Liver (tissue), 9 donors: ENCODE measurements around the gene SGMS1. TPM values are rescaled to one million over a fixed set of nuclear protein-coding genes. Genes with fewer than 3 reads are reported as not detected.

Experiments used
- DNase-seq: peaks from one replicate; pipeline ENCODE4 v3.0.0-alpha.2; 2017; ENCODE audit warnings: low spot score
- H3K27ac ChIP-seq, 2 donors: one replicate each; pipeline ENCODE4 v1.7.0; 2013; ENCODE audit warnings: inconsistent platforms in 2 of 2, low read length in 2 of 2, control low read depth in 1 of 2, low read depth in 1 of 2, mild to moderate bottlenecking in 1 of 2
- H3K27me3 ChIP-seq, 4 donors: one replicate each; pipeline versions ENCODE4 v1.6.1 to v1.7.0; 2013; ENCODE audit warnings: low read length in 3 of 4, inconsistent platforms in 1 of 4, mild to moderate bottlenecking in 1 of 4, moderate library complexity in 1 of 4; ENCODE audit not compliant: control insufficient read depth in 4 of 4, insufficient read depth in 4 of 4
- H3K36me3 ChIP-seq, 4 donors: one replicate each; pipeline versions ENCODE4 v1.6.1 to v1.7.0; 2013; ENCODE audit warnings: low read length in 3 of 4, mild to moderate bottlenecking in 3 of 4, low read depth in 1 of 4, moderate library complexity in 1 of 4; ENCODE audit not compliant: control insufficient read depth in 4 of 4, insufficient read depth in 3 of 4
- H3K4me1 ChIP-seq, 4 donors: one replicate each; pipeline versions ENCODE4 v1.6.1 to v1.7.0; 2013; ENCODE audit warnings: low read length in 3 of 4, mild to moderate bottlenecking in 3 of 4, moderate library complexity in 1 of 4; ENCODE audit not compliant: control insufficient read depth in 4 of 4, insufficient read depth in 4 of 4
- H3K4me3 ChIP-seq, 3 donors: one replicate each; pipeline versions ENCODE4 v1.6.1 to v1.7.0; 2013; ENCODE audit warnings: low read length in 3 of 3, control low read depth in 1 of 3, low read depth in 1 of 3, mild to moderate bottlenecking in 1 of 3
- H3K9ac ChIP-seq, 2 donors: one replicate each; pipeline ENCODE4 v1.7.0; 2013; ENCODE audit warnings: low read length in 2 of 2, mild to moderate bottlenecking in 2 of 2, moderate library complexity in 2 of 2, control low read depth in 1 of 2, low read depth in 1 of 2
- H3K9me3 ChIP-seq, 4 donors: one replicate each; pipeline versions ENCODE4 v1.6.1 to v1.7.0; 2013; ENCODE audit warnings: low read length in 3 of 4; ENCODE audit not compliant: control insufficient read depth in 4 of 4
- FOXA1 ChIP-seq: IDR thresholded peaks from 2 replicates; pipeline ENCODE4 v1.6.1; 2016; ENCODE audit warnings: antibody characterized with exemption
- FOXA2 ChIP-seq: IDR thresholded peaks from 2 replicates; pipeline ENCODE4 v1.6.1; 2016; ENCODE audit warnings: antibody characterized with exemption
- HNF4A ChIP-seq, 2 donors: conservative IDR thresholded peaks; 2 replicates each; pipeline ENCODE4 v1.6.1; 2016; ENCODE audit warnings: antibody characterized with exemption in 2 of 2, mild to moderate bottlenecking in 2 of 2
- HNF4G ChIP-seq: IDR thresholded peaks from 2 replicates; pipeline ENCODE4 v1.6.1; 2016; ENCODE audit warnings: antibody characterized with exemption
- JUND ChIP-seq, 2 donors: IDR thresholded peaks; 2 replicates each; pipeline ENCODE4 v1.6.1; 2016; ENCODE audit warnings: antibody characterized with exemption in 2 of 2
- MAX ChIP-seq: IDR thresholded peaks from 2 replicates; pipeline ENCODE4 v1.6.1; 2016; ENCODE audit warnings: antibody characterized with exemption
- NR2F2 ChIP-seq: IDR thresholded peaks from 2 replicates; pipeline ENCODE4 v1.6.1; 2016; ENCODE audit warnings: antibody characterized with exemption
- RAD21 ChIP-seq, 2 donors: IDR thresholded peaks; 2 replicates each; pipeline ENCODE4 v1.6.1; 2016; ENCODE audit warnings: antibody characterized with exemption in 2 of 2, mild to moderate bottlenecking in 2 of 2
- REST ChIP-seq: IDR thresholded peaks from 2 replicates; pipeline ENCODE4 v1.6.1; 2016; ENCODE audit warnings: antibody characterized with exemption, mild to moderate bottlenecking
- RXRA ChIP-seq, 2 donors: IDR thresholded peaks; 2 replicates each; pipeline ENCODE4 v1.6.1; 2017 to 2018; ENCODE audit warnings: antibody characterized with exemption in 2 of 2, mild to moderate bottlenecking in 1 of 2
- SP1 ChIP-seq: IDR thresholded peaks from 2 replicates; pipeline ENCODE4 v1.6.1; 2018; ENCODE audit warnings: antibody characterized with exemption, mild to moderate bottlenecking
- TAF1 ChIP-seq: conservative IDR thresholded peaks from 2 replicates; pipeline ENCODE4 v1.6.1; 2016; ENCODE audit warnings: antibody characterized with exemption, mild to moderate bottlenecking
- YY1 ChIP-seq: IDR thresholded peaks from 2 replicates; pipeline ENCODE4 v1.6.1; 2016; ENCODE audit warnings: antibody characterized with exemption, mild to moderate bottlenecking
- WGBS: extraction: QIAGEN DNeasy Blood & Tissue Kit; methylation state at CpG from one replicate; pipeline ENCODE4 v1.1.7; 2013; 5-methylcytosine and 5-hydroxymethylcytosine counted together
- polyA plus RNA-seq, 2 donors: library from polyadenylated mRNA; stranded (reverse) in 1 of 2; unstranded in 1 of 2; fragments of 200-250 nt in 1 of 2; fragments of >200 nt in 1 of 2; fragmentation: Nextera tagmentation in 1 of 2; extraction: Ambion mirVana in 1 of 2; gene quantifications; one replicate each; pipeline versions ENCODE4 v1.2.1 to v1.2.3, GENCODE V29; 2013 to 2015
- total RNA-seq, 2 donors: library from RNA; depleted of rRNA; stranded (reverse); fragments of >200 nt; gene quantifications; one replicate each; pipeline ENCODE4 v1.2.3, GENCODE V29; 2014
- TF ChIP-seq, protein P1 (sequence below): fragments of 150-350 bp; IDR thresholded peaks from 2 replicates; pipeline ENCODE4 v1.5.1; 2017; ENCODE audit warnings: improper control_type of control experiment, low read depth, low read length; ENCODE audit not compliant: missing input control
- TF ChIP-seq, protein P2 (sequence below): IDR thresholded peaks from 2 replicates; pipeline ENCODE4 v1.6.1; 2016; ENCODE audit warnings: antibody characterized with exemption
- TF ChIP-seq, protein P3 (sequence below): IDR thresholded peaks from 2 replicates; pipeline ENCODE4 v1.6.1; 2016; ENCODE audit warnings: antibody characterized with exemption
- donor health status: healthy.
- donor health status: healthy.
- donor health status: healthy.
- donor health status: healthy.
- donor health status: healthy.

SGMS1 gene
- total and polyA plus RNA-seq, 4 donors: 6.8 to 98.2 (median 21.1) TPM

GRCh38 chr10:50473756-50474155 is 150.0 kb downstream of the SGMS1 start:
- no peak overlapping the region for H3K9ac ChIP-seq
- no peaks in the 10 kb centered on the region for H3K27me3 ChIP-seq
- peaks cover 0 to 5% (median 0%) of the 10 kb centered on the region in 4 donors for H3K9me3 ChIP-seq
- H3K36me3 ChIP-seq: no peaks in the 10 kb centered on the region
- DNase-seq: no peak
- H3K4me1 ChIP-seq: peaks cover 3 to 38% (median 11%) of the 10 kb centered on the region in 4 donors
- 98% methylated on average over 2 of the region's 2 CpGs for WGBS
- H3K27ac ChIP-seq: no peak overlapping the region
- TF ChIP-seq SP1 (no peak), TAF1 (no peak), RAD21 (IDR thresholded peaks at IDR 0.05) (no peak), RXRA (IDR thresholded peaks at IDR 0.05) (no peak)
- TF ChIP-seq, protein P1, sequence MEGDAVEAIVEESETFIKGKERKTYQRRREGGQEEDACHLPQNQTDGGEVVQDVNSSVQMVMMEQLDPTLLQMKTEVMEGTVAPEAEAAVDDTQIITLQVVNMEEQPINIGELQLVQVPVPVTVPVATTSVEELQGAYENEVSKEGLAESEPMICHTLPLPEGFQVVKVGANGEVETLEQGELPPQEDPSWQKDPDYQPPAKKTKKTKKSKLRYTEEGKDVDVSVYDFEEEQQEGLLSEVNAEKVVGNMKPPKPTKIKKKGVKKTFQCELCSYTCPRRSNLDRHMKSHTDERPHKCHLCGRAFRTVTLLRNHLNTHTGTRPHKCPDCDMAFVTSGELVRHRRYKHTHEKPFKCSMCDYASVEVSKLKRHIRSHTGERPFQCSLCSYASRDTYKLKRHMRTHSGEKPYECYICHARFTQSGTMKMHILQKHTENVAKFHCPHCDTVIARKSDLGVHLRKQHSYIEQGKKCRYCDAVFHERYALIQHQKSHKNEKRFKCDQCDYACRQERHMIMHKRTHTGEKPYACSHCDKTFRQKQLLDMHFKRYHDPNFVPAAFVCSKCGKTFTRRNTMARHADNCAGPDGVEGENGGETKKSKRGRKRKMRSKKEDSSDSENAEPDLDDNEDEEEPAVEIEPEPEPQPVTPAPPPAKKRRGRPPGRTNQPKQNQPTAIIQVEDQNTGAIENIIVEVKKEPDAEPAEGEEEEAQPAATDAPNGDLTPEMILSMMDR: no peak
- no peak overlapping the region for H3K4me3 ChIP-seq

DNA sequence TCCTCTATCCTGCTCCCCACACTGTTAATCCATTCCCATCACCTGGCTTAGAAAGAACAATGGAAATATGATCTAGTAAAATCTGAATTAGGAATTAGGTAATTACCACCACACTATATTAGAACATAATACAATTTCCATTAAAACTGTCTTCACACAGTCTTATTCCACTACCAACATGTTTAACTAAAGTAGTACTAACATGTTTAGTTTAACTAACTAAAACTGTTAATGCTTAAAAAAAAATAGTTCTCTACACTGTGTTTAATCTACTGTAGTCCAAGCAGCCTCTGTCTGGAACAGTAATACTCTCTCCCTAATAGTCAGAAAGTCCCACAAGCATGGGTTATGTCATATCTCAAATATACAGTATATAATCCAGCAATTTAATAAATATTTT is 150.8 kb downstream of the SGMS1 start:
- Histone ChIP-seq H3K9me3 (peaks cover 0 to 5% (median 0%) of the 10 kb centered on the region in 4 donors), H3K9ac (no peak overlapping the region), H3K27ac (no peak overlapping the region), H3K36me3 (no peaks in the 10 kb centered on the region), H3K27me3 (no peaks in the 10 kb centered on the region), H3K4me1 (peaks cover 3 to 38% (median 11%) of the 10 kb centered on the region in 4 donors), H3K4me3 (no peak overlapping the region)
- no peak for DNase-seq
- TF ChIP-seq MAX (no peak), HNF4G (no peak), RAD21 (IDR thresholded peaks at IDR 0.05) (no peak), FOXA2 (no peak), JUND (IDR thresholded peaks at IDR 0.05) (no peak), YY1 (no peak), RXRA (IDR thresholded peaks at IDR 0.05) (no peak)
- TF ChIP-seq, protein P2, sequence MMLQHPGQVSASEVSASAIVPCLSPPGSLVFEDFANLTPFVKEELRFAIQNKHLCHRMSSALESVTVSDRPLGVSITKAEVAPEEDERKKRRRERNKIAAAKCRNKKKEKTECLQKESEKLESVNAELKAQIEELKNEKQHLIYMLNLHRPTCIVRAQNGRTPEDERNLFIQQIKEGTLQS: no peak
- TF ChIP-seq, protein P3, sequence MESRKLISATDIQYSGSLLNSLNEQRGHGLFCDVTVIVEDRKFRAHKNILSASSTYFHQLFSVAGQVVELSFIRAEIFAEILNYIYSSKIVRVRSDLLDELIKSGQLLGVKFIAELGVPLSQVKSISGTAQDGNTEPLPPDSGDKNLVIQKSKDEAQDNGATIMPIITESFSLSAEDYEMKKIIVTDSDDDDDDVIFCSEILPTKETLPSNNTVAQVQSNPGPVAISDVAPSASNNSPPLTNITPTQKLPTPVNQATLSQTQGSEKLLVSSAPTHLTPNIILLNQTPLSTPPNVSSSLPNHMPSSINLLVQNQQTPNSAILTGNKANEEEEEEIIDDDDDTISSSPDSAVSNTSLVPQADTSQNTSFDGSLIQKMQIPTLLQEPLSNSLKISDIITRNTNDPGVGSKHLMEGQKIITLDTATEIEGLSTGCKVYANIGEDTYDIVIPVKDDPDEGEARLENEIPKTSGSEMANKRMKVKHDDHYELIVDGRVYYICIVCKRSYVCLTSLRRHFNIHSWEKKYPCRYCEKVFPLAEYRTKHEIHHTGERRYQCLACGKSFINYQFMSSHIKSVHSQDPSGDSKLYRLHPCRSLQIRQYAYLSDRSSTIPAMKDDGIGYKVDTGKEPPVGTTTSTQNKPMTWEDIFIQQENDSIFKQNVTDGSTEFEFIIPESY: no peak

DNA sequence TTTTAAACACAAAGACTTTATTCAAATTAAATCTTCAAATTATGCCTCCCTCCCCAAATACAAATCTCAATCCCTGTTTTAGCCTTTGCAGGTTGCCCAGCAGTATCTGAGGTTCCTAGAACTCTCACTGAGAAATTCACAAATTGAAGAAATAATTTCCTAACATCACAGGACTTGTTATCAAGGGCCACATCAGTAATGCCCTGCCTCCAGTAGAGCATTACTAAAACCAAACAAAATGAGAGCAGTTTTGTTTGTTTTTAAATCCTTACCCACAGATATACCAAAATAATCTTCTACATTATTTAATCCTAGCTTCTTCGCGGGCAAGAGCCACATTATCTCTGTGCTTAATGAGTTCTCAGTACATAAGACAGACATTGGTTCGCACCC is 152.2 kb downstream of the SGMS1 start:
- no peak for DNase-seq
- Histone ChIP-seq H3K4me1 (peaks cover 0 to 27% (median 7%) of the 10 kb centered on the region in 4 donors), H3K27ac (no peak overlapping the region), H3K27me3 (no peaks in the 10 kb centered on the region), H3K4me3 (no peak overlapping the region), H3K36me3 (no peaks in the 10 kb centered on the region), H3K9ac (no peak overlapping the region), H3K9me3 (no peaks in the 10 kb centered on the region)
- 77% methylated on average over 3 of the region's 3 CpGs for WGBS
- TF ChIP-seq YY1 (no peak), HNF4G (no peak), REST (no peak), RXRA (IDR thresholded peaks at IDR 0.05) (no peak), TAF1 (no peak), JUND (IDR thresholded peaks at IDR 0.05) (no peak), RAD21 (IDR thresholded peaks at IDR 0.05) (no peak), MAX (no peak), FOXA1 (no peak), NR2F2 (no peak), SP1 (no peak), HNF4A (conservative IDR thresholded peaks at IDR 0.05) (no peak)
- TF ChIP-seq, protein P1: no peak
- TF ChIP-seq, protein P2: no peak
